Natural killer cell treated with Interleukin-12 subunit alpha and Interleukin-12 subunit beta and Interleukin-15 and Interleukin-18, amount 100 ng/mL, for 72 hours (primary cell): ENCODE data around the gene TRPM6. TPM values are rescaled to one million over a fixed set of nuclear protein-coding genes. Genes with fewer than 3 reads are reported as not detected.

Experiments
- ATAC-seq, 2 donors: fragments of 150-1000 bp; cut with Tn5 transposase in 1 of 2; sonication (Bioruptor Pico), chemical (Tn5 transposase) in 1 of 2; 2 replicates each; pipeline ENCODE4 v1.10.0; 2021
- DNase-seq: peaks from one replicate; pipeline ENCODE4 v3.0.0; 2022; ENCODE audit warnings: low spot score
- H3K27ac Mint-ChIP-seq, 2 donors: 1 replicate in 1 of 2; 2 replicates in 1 of 2; pipeline ENCODE4 v1.8.0; 2022; ENCODE audit warnings: mixed read lengths in 2 of 2, mild to moderate bottlenecking in 1 of 2, moderate library complexity in 1 of 2
- H3K27me3 Mint-ChIP-seq, 2 donors: 1 replicate in 1 of 2; 2 replicates in 1 of 2; pipeline ENCODE4 v1.8.0; 2022; ENCODE audit warnings: mixed read lengths in 2 of 2
- H3K36me3 Mint-ChIP-seq: one replicate; pipeline ENCODE4 v1.8.0; 2022; ENCODE audit warnings: mixed read lengths
- H3K4me1 Mint-ChIP-seq, 2 donors: 1 replicate in 1 of 2; 2 replicates in 1 of 2; pipeline ENCODE4 v1.8.0; 2022; ENCODE audit warnings: low read depth in 2 of 2, mixed read lengths in 2 of 2, mild to moderate bottlenecking in 1 of 2
- H3K4me3 Mint-ChIP-seq: one replicate; pipeline ENCODE4 v1.8.0; 2022; ENCODE audit warnings: mixed read lengths
- H3K9me3 Mint-ChIP-seq: 2 replicates; pipeline ENCODE4 v1.8.0; 2022; ENCODE audit warnings: mixed read lengths
- total RNA-seq, 2 donors: library from RNA; stranded (reverse); gene quantifications; one replicate each; pipeline ENCODE4 v1.2.3, GENCODE V29; 2022

TRPM6 gene
- total RNA-seq, 2 donors from 2014 or later, result 0.12 to 1.6 TPM

DNA sequence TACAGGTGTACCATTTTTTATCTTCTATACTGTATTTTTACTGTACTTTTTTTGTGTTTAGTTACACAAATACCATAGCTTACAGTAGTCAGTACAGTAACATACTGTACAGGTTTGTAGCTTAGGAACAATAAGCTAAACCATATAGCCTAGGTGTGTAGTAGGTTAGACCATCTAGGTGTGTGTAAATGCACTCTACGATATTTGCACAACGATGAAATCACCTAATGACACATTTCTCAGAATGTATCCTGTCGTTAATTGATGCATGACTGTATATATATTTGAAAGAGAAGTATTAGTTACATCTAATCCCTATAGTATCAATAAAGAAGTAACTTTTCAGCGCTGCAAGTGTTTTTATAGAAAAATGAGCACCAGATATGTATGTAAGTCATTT, 138.8 kb downstream of the TRPM6 start:
- peaks cover 14 to 24% of the 10 kb centered on the region in 2 donors for H3K27me3 Mint-ChIP-seq
- H3K27ac Mint-ChIP-seq, result no peak overlapping the region
- H3K4me1 Mint-ChIP-seq, result no peaks in the 10 kb centered on the region
- ATAC-seq, result no peak
- no peak for DNase-seq
- no peak overlapping the region for H3K4me3 Mint-ChIP-seq
- no peaks in the 10 kb centered on the region for H3K9me3 Mint-ChIP-seq
- H3K36me3 Mint-ChIP-seq, result no peaks in the 10 kb centered on the region

DNA sequence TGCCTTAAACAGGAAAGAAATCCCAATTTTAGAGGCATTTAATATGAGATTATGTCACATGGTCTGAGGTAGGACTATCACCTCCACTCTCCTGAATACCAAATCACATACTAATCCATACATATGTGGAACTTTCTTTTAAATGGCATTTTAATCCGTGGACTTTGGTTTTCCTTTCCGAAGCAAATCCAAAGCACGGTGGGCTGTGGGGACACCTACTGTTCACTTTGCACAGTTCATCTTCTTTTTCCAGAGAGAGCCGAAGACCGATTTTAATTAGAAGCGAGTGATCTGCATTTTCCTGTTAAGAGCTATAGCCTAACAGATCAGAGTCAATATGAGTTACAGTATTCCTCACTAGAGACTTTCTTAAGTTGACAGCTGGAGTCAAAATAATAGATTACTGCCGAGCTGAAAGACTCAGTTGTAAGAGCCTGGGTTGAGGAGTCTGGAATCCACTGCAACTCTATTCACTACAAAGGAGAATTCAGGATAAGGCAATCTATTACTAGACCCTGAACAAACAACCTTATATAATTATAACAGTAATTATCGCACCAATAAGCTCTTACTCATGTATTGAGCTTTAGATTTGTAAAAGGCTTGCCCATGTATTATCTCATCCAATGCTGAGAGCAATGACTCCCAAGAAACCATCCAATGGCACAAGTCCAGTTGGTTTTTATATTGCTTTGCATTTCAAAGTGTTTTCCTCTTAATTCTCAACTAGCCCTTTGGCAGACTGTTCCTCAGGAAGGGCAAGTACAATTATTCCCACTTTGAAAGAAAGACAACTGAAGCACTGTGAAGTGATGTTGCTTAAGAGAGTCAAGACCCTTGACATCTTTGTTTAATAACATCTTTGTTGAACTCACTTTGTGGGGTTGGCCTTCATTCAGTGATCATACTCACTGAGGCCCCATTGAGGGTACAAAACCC, 144.7 kb downstream of the TRPM6 start:
- Mint-ChIP-seq H3K9me3 (no peaks in the 10 kb centered on the region), H3K36me3 (no peaks in the 10 kb centered on the region), H3K4me1 (no peaks in the 10 kb centered on the region), H3K27me3 (peaks cover 20 to 34% of the 10 kb centered on the region in 2 donors), H3K27ac (no peak overlapping the region), H3K4me3 (no peak overlapping the region)
- DNase-seq, result no peak
- ATAC-seq, result no peak

- no peak for ATAC-seq
- H3K4me3 Mint-ChIP-seq, result no peak overlapping the region
Observed at GRCh38 chr9:74742191-74742790, 145.4 kb downstream of the TRPM6 start.

GRCh38 chr9:74736646-74737045, 151.1 kb downstream of the TRPM6 start:
- Mint-ChIP-seq H3K4me3 (no peak overlapping the region), H3K36me3 (no peaks in the 10 kb centered on the region), H3K27me3 (peaks cover 7 to 15% of the 10 kb centered on the region in 2 donors), H3K4me1 (no peaks in the 10 kb centered on the region), H3K27ac (no peak overlapping the region), H3K9me3 (no peaks in the 10 kb centered on the region)
- DNase-seq (no peak), ATAC-seq (no peak)

More at GRCh38 chr9:74742191-74742790, 145.4 kb downstream of the TRPM6 start:
- no peaks in the 10 kb centered on the region for H3K4me1 Mint-ChIP-seq
- no peak overlapping the region for H3K27ac Mint-ChIP-seq
- peaks cover 20 to 34% of the 10 kb centered on the region in 2 donors for H3K27me3 Mint-ChIP-seq
- H3K9me3 Mint-ChIP-seq, result no peaks in the 10 kb centered on the region
- DNase-seq, result no peak
- H3K36me3 Mint-ChIP-seq, result no peaks in the 10 kb centered on the region

DNA sequence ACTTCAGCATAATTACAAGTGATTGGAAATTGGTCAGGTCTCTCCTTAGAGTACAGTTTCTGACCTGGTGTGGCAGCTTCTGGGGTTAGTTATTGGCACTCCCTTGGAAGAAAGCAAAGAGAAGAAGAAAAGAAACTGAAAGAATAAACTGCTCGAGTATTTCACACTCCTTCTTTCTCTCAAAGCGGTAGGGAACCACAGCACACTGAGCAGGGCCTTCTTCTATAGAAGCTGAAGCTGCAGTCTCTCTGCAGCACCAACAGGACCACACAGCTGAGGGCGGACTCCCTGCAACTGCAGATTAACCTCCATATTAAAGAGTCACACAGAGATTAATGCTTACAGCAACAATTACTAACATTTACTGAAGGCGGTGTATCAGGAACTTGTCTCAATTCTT, 152.0 kb downstream of the TRPM6 start:
- Mint-ChIP-seq H3K27me3 (peaks cover under 1 to 13% of the 10 kb centered on the region in 2 donors), H3K36me3 (no peaks in the 10 kb centered on the region), H3K4me1 (no peaks in the 10 kb centered on the region), H3K27ac (no peak overlapping the region), H3K4me3 (no peak overlapping the region), H3K9me3 (no peaks in the 10 kb centered on the region)
- DNase-seq, result no peak
- no peak for ATAC-seq

GRCh38 chr9:74729136-74729695, 158.5 kb downstream of the TRPM6 start:
- no peak for ATAC-seq
- Mint-ChIP-seq H3K9me3 (no peaks in the 10 kb centered on the region), H3K4me3 (no peak overlapping the region), H3K27me3 (peaks cover 8 to 13% of the 10 kb centered on the region in 2 donors), H3K36me3 (no peaks in the 10 kb centered on the region), H3K27ac (no peak overlapping the region), H3K4me1 (no peaks in the 10 kb centered on the region)
- no peak for DNase-seq

DNA sequence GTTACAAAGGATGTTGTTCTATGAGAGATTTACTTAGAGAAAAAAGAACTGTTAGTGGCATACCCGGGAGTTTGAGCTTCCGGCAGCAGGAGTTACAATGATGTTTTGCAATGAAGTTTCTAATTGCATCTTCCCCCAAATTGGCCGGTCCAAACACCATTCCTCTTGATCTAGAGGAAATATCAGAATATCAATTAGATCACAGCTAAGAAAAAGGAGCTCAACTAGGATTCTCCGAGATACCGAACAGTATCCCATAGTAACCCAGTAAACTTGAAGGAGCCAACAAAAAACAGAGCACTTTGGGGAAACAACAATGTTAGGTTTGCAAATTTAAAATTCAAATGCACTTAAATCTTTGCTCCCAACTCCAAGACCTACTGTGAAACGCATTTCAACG, 159.5 kb downstream of the TRPM6 start:
- Mint-ChIP-seq H3K27me3 (peaks cover 8 to 13% of the 10 kb centered on the region in 2 donors), H3K27ac (no peak overlapping the region), H3K36me3 (no peaks in the 10 kb centered on the region), H3K4me3 (no peak overlapping the region), H3K4me1 (no peaks in the 10 kb centered on the region), H3K9me3 (no peaks in the 10 kb centered on the region)
- DNase-seq (no peak), ATAC-seq (no peak)

- DNase-seq (no peak), ATAC-seq (no peak)
- Mint-ChIP-seq H3K4me1 (no peaks in the 10 kb centered on the region), H3K9me3 (no peaks in the 10 kb centered on the region), H3K4me3 (no peak overlapping the region), H3K27me3 (peaks cover 8 to 13% of the 10 kb centered on the region in 2 donors), H3K27ac (no peak overlapping the region), H3K36me3 (no peaks in the 10 kb centered on the region)
Observed at GRCh38 chr9:74726581-74726980, 161.1 kb downstream of the TRPM6 start.

DNA sequence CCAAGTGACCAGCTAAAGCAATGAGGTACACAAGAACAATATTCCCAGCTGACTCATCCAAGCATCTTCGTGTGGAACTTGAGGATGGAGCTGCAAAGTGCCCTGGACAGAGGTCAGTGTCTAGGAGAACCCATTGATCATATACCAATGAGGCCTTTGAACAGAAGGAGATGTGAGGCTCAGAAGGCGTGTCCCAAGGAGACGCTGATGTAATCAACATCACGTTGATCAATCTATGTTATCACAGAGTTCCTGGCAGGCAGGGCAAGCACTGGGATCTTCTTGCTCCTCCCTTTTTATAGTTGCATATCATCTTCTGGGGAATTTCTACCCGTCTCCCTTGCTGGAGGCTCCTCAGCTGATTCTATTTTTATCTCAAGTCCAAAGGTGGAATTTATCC, 163.4 kb downstream of the TRPM6 start:
- no peak overlapping the region for H3K27ac Mint-ChIP-seq
- ATAC-seq (no peak), DNase-seq (no peak)
- no peaks in the 10 kb centered on the region for H3K4me1 Mint-ChIP-seq
- H3K27me3 Mint-ChIP-seq, result peaks cover 6 to 23% of the 10 kb centered on the region in 2 donors
- no peaks in the 10 kb centered on the region for H3K9me3 Mint-ChIP-seq
- H3K4me3 Mint-ChIP-seq, result no peak overlapping the region
- H3K36me3 Mint-ChIP-seq, result no peaks in the 10 kb centered on the region

DNA sequence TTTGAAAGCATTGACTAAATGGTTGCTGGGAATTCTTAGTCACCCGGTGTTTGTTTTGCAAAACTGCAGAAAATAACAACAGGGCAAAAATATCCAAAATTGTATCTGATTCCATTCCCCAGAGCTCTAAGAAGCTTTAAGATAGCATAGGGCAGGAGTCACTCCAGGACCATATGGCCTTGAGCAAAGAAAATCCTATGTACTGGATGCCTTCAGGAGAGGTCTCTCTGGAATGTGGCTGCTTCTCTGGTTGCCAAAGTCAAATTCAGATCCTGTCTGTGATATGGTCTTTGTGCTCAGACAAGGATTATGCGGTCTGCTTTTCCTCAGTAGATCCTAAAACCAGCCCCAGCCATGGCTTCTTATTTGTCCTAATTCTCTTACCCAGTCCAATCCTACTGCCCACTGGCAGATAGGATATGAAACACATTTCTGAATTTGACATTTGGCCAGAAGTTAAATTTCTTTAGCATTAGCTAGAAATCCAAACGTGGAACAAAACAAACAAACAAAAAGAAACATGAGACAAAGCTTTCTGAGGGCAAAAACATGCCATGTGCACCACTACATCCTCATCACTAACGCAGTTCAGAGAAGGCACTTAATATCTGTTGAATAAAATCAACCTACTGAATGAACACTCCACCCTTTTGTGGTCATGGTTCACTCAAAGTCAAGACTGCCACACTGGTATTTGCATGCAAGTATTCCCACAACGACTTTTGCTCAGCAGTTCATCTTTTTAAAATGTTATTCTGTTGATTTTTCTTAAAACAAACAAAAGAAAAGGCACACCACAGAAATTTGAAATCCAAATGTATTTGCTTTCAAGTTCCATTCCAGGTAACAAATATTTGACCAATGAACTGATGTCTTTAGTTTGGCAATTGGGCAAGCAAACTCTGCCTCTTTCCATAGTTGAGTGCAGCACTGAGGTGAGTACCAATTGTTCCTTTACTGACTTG, 165.7 kb downstream of the TRPM6 start:
- no peak for ATAC-seq
- Mint-ChIP-seq H3K4me1 (no peaks in the 10 kb centered on the region), H3K4me3 (no peak overlapping the region), H3K27me3 (peaks cover 10 to 32% of the 10 kb centered on the region in 2 donors), H3K27ac (no peak overlapping the region), H3K9me3 (no peaks in the 10 kb centered on the region), H3K36me3 (no peaks in the 10 kb centered on the region)
- DNase-seq, result no peak

DNA sequence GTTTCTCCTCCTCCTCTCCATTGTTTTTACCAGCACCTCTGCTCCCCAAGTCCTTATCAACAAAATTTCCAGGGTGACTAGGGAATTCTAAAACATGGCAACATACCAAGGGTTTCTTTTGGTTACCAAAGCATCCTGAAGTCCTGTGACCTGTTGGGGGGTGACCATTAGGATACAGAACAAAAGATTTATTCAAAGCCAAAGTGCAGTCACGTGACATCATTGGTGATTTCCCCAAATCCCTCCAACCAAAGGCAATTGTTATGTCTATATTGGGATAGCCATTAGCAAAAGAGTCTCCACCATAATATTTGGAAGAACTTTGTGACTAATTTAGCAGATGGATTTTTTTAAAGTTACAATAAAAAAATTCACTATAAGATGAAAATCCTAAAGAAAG, 168.4 kb downstream of the TRPM6 start:
- H3K27ac Mint-ChIP-seq, result no peak overlapping the region
- peaks cover 4 to 23% of the 10 kb centered on the region in 2 donors for H3K27me3 Mint-ChIP-seq
- no peaks in the 10 kb centered on the region for H3K4me1 Mint-ChIP-seq
- H3K4me3 Mint-ChIP-seq, result no peak overlapping the region
- H3K9me3 Mint-ChIP-seq, result no peaks in the 10 kb centered on the region
- DNase-seq, result no peak
- no peaks in the 10 kb centered on the region for H3K36me3 Mint-ChIP-seq
- ATAC-seq, result no peak

DNA sequence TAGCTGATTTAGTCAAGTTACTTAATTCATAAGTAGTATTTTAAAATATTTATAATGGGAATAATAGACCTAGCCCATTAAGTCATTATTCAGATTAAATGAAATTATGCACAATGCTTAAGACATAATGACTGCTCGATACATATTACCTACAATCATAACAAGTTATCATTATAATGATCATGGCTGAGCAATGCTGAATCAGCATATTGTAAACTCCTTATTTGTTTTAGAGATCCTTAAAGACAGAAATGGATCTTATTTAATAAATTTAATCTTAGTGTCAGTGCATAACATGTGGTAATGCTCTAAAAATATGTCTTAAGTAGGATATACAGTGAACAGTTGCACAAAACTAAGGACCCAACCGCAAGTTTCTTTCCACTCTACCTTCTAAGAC, 169.0 kb downstream of the TRPM6 start:
- Mint-ChIP-seq H3K27me3 (peaks cover 7 to 23% of the 10 kb centered on the region in 2 donors), H3K4me1 (no peaks in the 10 kb centered on the region), H3K9me3 (no peaks in the 10 kb centered on the region), H3K36me3 (no peaks in the 10 kb centered on the region), H3K27ac (no peak overlapping the region), H3K4me3 (no peak overlapping the region)
- DNase-seq (no peak), ATAC-seq (no peak)

- Mint-ChIP-seq H3K9me3 (no peaks in the 10 kb centered on the region), H3K27ac (no peak overlapping the region), H3K4me1 (no peaks in the 10 kb centered on the region), H3K27me3 (peaks cover 11 to 21% of the 10 kb centered on the region in 2 donors), H3K4me3 (no peak overlapping the region), H3K36me3 (no peaks in the 10 kb centered on the region)
- ATAC-seq, result no peak
- DNase-seq, result no peak
Observed at GRCh38 chr9:74711341-74711740, 176.4 kb downstream of the TRPM6 start.
